HG03342 (cell line): ENCODE results near the gene STEAP1B.
"Not testable (repeated sequence)": the region's sequence is repeated elsewhere in the genome, so short reads cannot be mapped to it uniquely, and the experiment has no call there.

Source experiments
- ATAC-seq: cut with Tn5 transposase; IDR thresholded peaks from one replicate; pipeline ENCODE4 v1.9.1; 2021; ENCODE audit warnings: mild to moderate bottlenecking, moderate library complexity; ENCODE audit not compliant: unreplicated experiment

STEAP1B gene

DNA sequence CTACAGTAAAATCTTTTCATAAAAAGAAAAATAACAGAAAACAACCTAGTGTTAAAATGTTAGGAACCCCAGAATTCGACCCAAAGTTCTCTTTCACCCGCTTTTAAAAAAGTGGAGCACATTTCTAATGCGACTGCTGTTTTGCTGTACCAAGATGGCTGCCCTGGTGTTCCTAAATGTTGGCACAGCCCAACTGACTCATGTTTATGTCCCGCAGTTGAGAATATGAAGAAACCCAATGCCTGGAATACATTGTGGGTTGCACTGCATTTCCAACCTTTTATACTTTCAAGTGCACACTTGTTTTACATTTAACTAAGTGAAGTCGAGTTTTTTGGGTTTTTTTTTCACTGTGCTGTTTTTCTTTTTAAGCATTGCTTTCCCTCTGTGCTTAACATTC is 944 bp downstream of the STEAP1B start:
- no peak for ATAC-seq

DNA sequence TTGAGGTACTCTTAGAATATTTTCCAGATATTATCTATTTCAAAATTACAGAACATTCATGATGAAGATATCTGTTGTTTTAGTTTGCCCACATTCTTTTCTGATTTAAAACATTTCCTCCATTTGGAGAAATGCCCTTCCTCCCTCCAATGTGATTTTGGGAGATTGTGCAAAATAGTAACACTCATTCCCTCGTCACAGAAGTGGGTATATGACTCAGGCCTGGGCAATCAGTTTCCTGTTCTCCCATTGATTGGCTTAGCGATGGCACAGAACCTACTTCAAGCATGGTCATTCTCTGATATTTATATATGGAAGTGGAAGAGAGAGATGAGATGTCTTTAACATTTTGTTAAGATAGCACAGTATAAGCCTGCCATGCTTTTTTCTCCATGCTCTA is 3.1 kb downstream of the STEAP1B start:
- not testable (repeated sequence) for ATAC-seq

DNA sequence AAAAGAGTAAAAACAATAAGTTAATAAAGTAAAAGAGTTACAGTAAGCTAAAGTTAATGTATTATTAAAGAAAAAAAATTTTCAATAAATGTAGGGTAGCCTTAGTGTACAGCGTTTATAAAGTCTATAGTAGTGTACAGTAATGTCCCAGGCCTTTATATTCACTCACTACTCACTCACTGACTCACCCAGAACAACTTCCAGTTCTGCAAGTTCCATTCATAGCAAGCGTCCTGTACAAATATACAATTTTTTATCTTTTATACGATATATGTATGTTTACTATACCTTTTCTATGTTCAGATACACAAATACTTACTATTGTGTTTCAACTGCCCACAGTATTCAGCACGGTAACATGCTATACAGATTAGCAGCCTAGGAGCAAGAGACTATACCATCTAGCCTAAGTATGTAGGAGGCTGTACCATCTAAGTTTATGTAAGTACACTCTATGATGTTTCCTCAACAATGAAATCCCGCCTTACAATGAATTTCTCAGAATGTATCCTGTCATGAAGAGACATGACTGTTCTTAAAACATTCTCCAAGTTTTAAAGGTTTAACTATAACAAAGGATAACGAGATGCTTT is 3.6 kb downstream of the STEAP1B start:
- ATAC-seq, result not testable (repeated sequence)

DNA sequence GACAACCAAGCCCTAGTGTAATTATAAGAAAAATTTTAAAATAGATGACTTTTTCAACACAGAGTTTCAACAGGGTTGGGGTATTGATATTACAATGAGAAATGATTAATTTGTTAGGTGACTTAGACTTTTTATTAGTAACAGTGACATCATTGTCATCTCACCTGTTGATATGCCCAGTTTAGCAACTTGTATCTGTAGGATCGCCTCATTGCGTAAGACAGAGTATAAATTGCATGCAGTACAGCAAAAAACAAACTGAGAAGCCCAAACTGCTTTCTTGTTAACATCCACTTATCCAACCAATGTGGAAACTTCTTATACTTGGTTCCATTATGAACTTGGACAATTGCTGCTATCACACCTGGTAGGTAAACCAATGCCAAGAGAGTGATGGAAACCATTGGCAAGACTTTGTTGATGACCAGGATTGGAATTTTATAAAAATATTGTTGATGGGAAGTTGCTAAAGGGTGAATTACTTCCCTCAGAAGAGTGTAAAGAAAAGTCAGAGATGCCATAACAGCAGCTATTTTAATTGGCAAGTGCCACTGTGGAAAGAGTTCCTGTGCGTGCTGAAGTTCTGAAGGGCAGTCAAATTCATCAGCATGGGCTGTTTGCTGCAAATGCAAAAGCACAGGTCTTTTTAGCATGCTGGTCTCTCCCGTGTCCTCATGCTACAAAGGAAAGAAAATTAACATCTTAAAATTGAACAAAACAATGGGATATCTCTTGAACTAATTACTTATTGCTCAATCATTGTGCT is 6.6 kb downstream of the STEAP1B start:
- not testable (repeated sequence) for ATAC-seq

DNA sequence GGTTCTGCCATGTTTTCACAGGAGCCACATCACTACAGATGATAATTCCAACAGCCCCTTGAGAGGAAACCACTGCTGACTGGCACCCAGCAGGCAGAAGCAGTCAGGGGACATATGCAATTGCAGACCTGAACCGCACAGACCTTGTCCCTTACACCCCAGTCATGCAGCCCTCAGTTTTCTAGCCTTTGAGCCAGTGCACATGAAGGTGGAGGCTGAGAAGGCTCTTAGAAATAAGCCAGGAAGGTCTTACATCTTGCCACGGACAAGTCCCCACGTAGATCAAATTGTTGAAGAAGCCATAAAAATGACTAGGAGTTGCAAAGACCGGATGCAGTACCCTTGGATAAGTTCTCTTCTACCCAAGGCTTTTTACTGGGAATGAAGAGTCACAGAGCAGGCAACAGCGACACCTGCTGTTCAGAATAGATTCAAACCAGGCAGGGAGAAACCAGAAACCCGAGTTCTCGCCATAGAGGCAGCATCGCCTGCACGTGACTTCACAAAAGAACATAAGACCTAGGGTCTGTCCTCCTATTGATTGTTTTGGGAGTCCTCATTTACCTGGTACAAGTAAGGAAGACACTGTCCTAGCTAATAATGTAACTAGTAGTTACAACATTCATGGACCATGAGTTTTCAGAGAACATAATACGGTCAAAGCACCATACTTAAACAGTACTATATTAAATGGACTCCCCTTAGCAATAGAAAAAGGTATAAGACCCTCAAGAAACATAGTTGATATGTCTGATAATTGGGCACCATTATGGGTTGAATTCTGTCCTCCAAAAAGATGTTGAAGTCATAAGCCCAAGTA is 11.1 kb downstream of the STEAP1B start:
- ATAC-seq, result peak; percentile 64

DNA sequence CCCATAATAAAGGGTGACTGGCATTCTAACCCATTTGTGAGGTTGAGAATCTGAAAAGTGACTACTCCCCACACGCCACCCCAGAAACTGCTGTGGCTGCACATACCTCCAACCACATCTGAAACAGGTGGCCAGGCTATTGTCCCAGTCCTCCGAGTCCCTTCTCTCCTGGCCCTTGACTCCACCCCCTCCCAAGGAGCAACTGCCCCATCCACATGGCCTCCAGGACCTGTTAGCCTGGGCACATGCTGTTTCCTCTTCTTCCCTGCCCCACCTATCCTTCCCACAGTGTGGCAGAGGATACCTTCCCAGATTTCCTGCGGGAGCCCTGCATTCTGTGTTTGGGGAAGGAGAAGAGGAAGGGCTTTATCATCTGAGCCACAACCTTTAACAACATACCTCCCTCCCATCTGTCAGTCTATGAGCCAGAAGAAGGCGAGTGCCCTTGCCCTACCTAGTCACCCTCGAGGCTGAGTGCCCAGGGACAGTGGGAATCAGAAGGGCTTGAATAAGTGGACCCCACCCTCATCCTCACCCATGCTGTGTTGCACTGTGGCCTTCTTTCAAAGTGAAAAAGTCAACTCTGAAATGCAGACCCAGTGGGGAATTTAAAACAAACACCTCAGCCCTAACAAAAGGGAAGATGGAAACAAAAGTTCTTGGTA is 11.9 kb downstream of the STEAP1B start:
- no peak for ATAC-seq

DNA sequence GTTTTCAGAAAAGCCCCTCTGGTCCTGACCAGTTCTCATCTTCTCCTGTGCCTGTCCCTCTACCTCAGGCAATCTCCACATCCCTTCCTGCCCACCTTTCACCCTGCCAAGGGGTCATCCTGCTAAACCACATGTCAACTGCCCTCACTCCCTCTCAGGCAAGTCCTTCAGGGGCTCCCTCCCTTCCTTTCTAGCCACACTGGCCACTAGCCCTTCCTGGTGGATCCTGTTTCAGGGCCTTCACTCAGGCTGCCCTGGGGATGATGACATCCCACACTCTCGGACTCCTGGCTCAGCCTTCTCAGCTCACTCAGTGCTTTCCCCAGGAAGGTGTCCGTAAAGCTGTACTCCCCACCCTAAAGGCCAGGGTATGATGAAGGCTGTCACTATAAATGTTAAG is 13.4 kb downstream of the STEAP1B start:
- no peak for ATAC-seq

DNA sequence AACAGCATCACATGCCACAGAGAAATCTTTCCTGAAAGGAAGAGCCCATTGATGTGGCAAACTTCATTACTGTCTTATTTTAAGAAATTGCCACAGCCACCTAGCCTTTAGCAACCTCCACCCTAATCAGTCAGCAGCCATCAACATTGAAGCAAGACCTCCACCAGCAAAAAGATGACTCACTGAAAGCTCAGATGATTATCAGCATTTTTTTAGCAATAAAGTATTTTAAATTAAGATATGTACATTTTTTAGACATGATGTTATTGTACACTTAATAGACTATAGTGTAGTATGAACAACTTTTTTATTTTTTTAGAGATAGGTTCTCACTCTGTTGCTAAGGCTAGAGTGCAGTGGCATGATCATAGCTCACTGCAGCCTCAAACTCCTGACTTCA is 14.8 kb downstream of the STEAP1B start:
- ATAC-seq, result no peak

DNA sequence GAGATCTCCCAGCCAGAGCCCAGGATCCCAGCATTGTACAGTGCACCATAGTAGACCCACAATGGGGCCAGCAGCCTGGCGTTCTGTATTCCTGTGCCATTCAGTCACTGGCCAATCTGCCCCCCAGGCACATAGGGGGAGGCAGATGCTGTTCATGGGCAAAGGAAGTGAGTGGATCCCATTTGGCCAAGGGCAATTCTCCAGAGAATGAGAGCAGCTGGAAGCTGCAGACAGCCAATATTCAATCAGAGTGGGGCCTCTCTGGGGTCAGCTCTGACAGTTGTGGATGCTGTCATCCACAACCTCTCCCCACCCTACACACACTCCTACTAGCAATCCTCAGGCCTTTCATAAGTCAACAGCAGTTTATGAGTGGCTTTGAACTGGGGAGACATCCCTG is 17.5 kb downstream of the STEAP1B start:
- ATAC-seq, result no peak

DNA sequence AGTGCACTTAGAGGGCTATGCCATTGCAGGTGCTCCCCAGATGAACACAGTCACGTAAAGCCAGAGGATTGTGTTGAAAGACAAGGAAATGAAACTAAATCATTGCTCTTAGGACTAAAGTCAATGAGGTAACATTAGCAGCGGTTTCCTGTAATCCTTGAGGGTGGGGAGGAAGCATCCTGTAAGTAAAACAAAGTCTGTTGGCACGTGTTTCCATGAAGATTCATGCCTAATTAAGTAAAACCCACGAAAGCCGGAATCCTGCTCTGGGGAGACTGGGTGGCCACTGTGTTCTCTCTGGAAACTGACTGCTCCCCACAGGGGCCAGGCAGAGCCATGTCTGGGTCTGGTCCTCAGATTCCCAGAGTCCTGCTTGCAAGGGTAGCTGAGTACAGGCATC is 18.3 kb downstream of the STEAP1B start:
- peak; percentile 75 for ATAC-seq

DNA sequence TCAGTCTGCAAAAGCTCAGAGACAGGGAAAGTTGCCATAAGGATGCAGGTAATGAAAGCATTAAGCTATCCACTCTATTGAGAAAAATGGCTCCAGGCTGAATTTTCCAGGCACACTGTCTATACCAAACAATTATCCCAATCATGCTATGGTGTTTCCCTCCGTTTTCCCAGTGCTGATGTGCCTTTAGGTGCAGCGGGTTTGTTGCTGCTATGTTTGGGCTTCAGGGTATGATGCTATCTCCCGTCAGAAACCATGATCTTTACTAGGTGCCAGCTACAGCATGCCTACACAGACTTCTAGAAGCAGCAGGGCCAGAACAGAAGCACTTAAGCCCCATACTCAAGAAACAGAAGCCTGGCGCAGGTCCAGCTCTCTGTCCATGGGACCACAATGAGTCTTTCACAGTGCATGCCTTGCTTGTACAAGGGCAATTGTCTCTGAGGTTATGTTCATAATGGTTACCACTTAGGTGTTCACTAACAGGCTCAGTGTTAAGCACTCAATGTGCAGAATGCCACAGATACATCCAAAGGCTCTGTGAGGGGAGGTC is 19.4 kb downstream of the STEAP1B start:
- ATAC-seq, result no peak

DNA sequence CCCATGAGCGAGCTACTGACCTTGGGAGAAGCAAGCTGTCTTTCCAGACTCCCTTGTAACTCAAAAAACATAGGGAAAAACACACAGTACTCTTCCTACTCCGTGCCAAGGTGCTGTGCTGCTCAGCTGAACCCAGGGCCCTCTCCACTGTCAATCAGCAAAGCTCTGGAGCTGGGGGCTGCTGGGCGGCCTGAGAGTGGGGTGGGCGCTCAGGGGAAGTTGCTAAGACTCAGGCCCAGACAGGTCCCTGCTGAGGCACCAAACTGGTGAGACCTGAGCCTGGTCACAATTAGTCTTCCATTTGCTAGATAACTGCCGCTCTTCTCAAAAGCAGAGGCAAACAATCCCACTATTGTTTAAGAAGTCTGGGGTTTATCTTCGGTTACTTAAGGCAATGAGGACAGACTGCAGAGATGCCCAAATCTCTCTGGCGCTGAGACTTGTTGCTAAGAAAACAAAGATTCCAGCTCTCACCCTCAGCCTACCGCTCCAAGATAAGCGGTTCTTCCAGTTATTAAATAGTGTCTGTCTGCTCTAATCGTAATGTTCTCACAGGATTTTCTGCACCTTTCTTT is 22.0 kb downstream of the STEAP1B start:
- no peak for ATAC-seq

DNA sequence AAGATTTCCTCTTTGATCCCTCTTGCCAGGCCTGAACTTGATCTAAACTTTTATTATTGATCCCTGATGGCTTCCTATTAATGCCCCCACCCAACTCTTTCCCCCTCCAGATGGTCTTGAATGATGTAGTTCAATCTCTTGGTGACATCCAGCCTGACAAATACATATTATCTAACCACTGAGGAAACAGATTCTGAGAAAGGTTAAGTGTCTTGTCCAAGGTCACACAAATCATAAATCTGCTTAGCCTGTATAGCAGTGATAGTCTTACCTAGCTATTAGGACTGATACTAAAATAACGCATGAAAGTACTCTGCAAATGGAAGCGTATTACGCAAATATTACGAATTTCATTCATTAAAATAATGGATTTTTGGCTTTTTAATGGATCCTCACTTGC is 22.7 kb downstream of the STEAP1B start:
- no peak for ATAC-seq

DNA sequence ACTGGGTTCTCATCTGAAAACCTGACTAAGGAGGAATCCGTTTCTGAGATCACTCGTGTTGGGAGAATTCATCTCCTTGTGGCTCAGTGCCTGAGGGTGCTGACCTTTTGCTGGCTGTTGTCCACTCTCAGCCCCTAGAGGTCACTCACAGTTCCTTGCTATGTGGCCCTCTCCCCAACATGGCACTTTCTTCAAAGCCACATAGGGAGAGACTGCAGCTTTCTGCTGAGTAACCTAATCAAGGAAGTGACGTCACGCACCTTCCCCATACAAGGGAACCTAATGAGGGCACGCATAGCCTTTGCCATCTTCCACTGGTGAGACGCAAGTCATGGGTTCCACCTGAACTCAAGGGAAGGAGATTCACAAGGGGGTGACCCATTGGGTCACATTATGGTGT is 23.2 kb downstream of the STEAP1B start:
- ATAC-seq, result no peak

DNA sequence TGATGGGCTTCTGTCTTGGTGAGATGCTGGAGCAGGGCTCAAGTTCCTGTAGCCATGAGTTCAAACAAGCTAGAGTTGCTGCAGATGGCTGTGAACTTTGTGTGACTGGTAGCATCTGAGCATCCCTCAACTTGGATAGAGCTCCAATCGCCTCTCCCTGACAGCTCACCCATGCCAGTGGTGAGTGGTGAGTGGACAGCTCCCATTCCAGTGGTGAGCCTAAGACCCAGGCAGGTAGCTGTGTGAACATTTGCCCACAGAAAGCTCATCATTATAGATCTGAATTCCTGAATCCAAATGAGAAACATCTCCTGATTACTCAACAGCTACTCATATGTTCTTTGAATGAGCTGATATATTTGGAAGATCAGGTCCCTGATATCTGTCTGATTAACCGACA is 25.3 kb downstream of the STEAP1B start:
- no peak for ATAC-seq

DNA sequence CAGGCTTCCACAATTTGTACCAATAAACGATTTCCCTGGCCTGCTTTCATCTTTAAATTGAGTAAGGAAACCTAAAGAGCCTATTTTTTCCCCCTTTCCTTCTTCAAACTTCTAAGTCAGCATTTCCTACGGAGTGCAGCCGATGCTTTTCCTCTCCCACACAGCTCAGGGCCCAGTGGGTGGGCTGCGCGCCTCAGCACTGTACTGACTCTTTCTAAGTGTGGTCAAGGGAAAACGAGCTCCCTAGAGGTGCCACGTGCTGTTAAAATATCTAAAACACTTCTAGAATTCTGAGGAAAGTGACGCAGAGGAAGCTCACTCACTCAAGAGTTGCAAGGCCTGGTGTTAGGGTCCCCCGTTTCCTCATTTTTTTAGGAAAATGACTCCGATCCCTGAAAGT is 29.0 kb downstream of the STEAP1B start:
- ATAC-seq, result no peak

DNA sequence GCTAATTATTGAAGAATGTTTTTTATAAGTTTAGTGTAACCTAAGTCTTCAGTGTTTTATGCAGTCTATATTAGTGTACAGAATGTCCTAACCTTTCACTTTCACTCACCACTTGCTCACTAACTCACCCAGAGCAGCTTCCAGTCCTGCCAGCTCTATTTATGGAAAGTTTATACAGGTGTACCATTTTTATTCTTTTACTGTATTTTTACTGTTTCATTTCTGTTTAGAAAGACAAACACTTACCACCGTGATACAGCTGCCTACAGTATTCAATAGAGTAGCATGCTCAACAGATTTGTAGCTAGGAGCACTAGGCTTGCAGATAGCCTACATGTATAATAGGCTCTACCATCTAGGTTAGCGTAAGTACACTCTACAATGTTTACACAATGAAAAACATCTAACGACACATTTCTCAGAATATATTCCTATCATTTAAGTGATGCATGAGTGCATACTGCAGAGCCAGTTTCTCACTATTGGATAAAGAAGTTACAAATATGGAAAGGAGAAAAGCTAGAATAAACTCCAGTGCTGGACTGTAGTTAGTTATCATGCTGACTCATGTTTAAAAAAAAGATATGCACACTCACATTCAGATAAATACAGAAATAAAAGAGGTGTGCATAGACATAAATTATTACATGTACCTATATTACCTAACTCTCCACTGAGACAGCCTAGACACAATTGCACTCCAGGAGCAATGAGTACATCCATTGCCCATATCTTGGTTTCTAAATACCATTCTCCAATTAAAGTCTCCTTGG is 30.4 kb downstream of the STEAP1B start:
- ATAC-seq, result no peak

DNA sequence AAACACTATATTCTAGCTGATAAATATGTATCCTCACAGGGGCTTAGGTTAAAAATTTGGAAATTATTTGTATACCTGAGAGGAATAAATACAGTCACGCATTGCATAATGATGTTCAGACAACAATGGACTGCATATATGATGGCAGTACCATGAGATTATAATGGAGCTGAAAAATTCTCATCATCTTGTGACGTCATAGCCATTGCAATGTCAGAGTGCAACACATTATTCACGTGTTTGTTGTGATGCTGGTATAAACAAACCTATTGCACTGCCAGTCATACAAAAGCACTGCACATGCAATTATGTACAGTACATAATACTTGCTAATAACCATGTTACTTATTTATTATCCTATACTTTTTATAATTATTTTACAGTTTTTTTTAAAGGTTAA is 31.4 kb downstream of the STEAP1B start:
- no peak for ATAC-seq

DNA sequence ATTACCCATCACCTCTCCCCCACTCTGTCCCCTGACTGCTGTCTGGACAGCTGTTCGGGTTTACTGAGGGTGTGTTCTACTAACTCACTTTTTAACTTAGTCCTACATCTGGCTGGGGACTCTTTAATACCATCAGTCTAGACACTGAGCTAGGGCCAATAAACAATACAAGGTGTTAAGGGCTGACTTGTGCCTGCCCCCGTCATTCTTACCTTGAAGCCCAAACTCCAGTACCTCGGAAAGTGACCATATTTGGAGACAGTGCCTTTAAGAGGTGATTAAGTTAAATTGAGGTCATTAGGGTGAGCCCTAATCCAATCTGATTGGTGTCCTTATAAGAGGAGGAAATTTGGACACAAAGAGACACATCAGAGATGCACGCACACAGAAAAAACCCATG is 35.7 kb downstream of the STEAP1B start:
- no peak for ATAC-seq

DNA sequence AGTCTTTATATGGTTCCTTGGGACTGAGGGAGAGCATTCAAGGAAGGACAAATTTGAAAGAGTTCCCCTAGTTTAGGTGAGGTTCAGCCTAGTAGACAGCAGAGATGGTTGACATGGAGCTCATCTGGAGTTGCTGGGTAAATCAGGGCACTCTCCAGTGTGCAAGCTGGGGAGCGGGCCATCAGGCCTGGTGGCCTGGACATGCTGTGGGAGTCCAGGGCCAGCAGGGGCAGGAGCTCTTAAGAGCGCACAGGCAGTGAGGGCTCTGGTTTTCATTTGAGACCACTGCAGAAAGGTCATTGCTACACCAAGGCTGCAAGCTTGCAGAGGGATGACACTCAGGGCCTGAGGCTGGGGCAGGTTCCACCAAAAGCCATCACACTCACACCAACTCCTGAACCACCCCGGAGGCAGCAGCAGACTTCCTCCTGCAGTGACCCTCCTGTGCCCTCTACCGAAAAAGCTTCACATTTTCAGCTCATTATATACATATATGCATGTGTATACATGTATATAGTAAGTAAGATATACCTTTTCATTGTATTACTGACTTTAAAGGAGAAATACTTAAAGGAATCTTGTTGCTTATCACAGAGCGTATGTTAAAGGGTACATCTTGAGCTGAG is 39.5 kb downstream of the STEAP1B start:
- no peak for ATAC-seq
